ENCODE data around the gene MTAP. TPM values are rescaled to one million over a fixed set of nuclear protein-coding genes. Genes with fewer than 3 reads are reported as not detected.

MTAP gene
- total RNA-seq, 1 experiment from 2014 or later: 102 TPM

GRCh38 chr9:21964925-21965385 lies 162.5 kb downstream of the MTAP start:
- no peaks in the 10 kb centered on the region for H3K36me3 Mint-ChIP-seq (ENCODE audit: insufficient read depth in 1 of 3, low read depth in 3 of 3)
- H3K4me3 Mint-ChIP-seq: peak overlapping the region; percentile 45 to 75; a peak in 4 of 5 replicates
- no peak overlapping the region for H3K14ac ChIP-seq (ENCODE audit: insufficient read depth, low read length)
- no peak overlapping the region for H2AK5ac ChIP-seq (ENCODE audit: insufficient read length, low read length)
- DNase-seq: peak; percentile 53
- H3K4me2 ChIP-seq (ENCODE audit: insufficient read depth, insufficient read length, low read length): peak overlapping the region; percentile 78
- no peak overlapping the region for H4K91ac ChIP-seq (ENCODE audit: insufficient read length, low read depth, low read length)
- H2BK20ac ChIP-seq (ENCODE audit: low read depth, low read length, poor library complexity, severe bottlenecking): no peak overlapping the region
- H3K79me1 ChIP-seq (ENCODE audit: insufficient read depth, low read depth, low read length, poor library complexity, severe bottlenecking): no peaks in the 10 kb centered on the region
- H3K27me3 Mint-ChIP-seq (ENCODE audit: low read depth): peaks cover 97% of the 10 kb centered on the region
- no peak overlapping the region for H3K9ac ChIP-seq (ENCODE audit: extremely low read depth, insufficient read length, low read length)
- no peak overlapping the region for H2BK15ac ChIP-seq (ENCODE audit: low read depth, low read length)
- H2BK12ac ChIP-seq (ENCODE audit: insufficient read length, low read depth, low read length): no peak overlapping the region
- peaks cover 61% of the 10 kb centered on the region for H3K27me3 ChIP-seq (ENCODE audit: insufficient read depth, low read length)
- H3K23ac ChIP-seq (ENCODE audit: insufficient read length, low read depth, low read length): no peak overlapping the region
- H3K18ac ChIP-seq (ENCODE audit: insufficient read length, low read depth, low read length): no peak overlapping the region
- no peak overlapping the region for H2AFZ ChIP-seq (ENCODE audit: low read length)
- no peaks in the 10 kb centered on the region for H3K9me3 ChIP-seq (ENCODE audit: control insufficient read depth, low read depth, low read length)
- peaks cover 4% of the 10 kb centered on the region for H3K23me2 ChIP-seq (ENCODE audit: insufficient read length, low read depth, low read length, poor library complexity, severe bottlenecking)
- H3K4ac ChIP-seq (ENCODE audit: low read depth, low read length): no peak overlapping the region
- peaks cover 6 to 10% of the 10 kb centered on the region in 2 experiments for H3K9me3 Mint-ChIP-seq
- no peaks in the 10 kb centered on the region for H3K79me2 ChIP-seq (ENCODE audit: insufficient read depth, low read length)
- no peaks in the 10 kb centered on the region; the same call in 1 of the 2 replicates for H3K4me1 ChIP-seq (ENCODE audit: insufficient read depth, low read length)
- no peak overlapping the region for H3K27ac Mint-ChIP-seq
- no peak overlapping the region for H2BK120ac ChIP-seq (ENCODE audit: low read depth, low read length, poor library complexity, severe bottlenecking)
- no peak overlapping the region for H4K5ac ChIP-seq (ENCODE audit: insufficient read length, low read depth, low read length)
- H4K8ac ChIP-seq (replicated peaks; ENCODE audit: insufficient read length, low read depth, low read length): no peak overlapping the region
- H3K27ac ChIP-seq (ENCODE audit: insufficient read length, low read depth, low read length): no peak overlapping the region
- H2BK5ac ChIP-seq (ENCODE audit: insufficient read length, low read length): no peak overlapping the region
- peaks cover 23 to 38% of the 10 kb centered on the region in 2 experiments for H3K4me1 Mint-ChIP-seq
- H3K56ac ChIP-seq (ENCODE audit: insufficient read length, low read depth, low read length): no peak overlapping the region
- no peak overlapping the region for H3T11ph ChIP-seq (ENCODE audit: low read length)
- TF ChIP-seq, protein P1, sequence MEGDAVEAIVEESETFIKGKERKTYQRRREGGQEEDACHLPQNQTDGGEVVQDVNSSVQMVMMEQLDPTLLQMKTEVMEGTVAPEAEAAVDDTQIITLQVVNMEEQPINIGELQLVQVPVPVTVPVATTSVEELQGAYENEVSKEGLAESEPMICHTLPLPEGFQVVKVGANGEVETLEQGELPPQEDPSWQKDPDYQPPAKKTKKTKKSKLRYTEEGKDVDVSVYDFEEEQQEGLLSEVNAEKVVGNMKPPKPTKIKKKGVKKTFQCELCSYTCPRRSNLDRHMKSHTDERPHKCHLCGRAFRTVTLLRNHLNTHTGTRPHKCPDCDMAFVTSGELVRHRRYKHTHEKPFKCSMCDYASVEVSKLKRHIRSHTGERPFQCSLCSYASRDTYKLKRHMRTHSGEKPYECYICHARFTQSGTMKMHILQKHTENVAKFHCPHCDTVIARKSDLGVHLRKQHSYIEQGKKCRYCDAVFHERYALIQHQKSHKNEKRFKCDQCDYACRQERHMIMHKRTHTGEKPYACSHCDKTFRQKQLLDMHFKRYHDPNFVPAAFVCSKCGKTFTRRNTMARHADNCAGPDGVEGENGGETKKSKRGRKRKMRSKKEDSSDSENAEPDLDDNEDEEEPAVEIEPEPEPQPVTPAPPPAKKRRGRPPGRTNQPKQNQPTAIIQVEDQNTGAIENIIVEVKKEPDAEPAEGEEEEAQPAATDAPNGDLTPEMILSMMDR (conservative IDR thresholded peaks at IDR 0.05): no peak
- WGBS (ENCODE audit: extremely low coverage, insufficient read length, low lambda C conversion rate): no CpG with 5 or more reads among the region's 29 CpGs
- no peaks in the 10 kb centered on the region for H4K20me1 ChIP-seq (ENCODE audit: control insufficient read depth, insufficient read depth, insufficient read length)

Data from H9 (cell line).